GM18499 (cell line): ENCODE results near the gene KRTAP5-6.

Experiments
- ATAC-seq: cut with Tn5 transposase; IDR thresholded peaks from one replicate; pipeline ENCODE4 v1.9.1; 2021; ENCODE audit warnings: moderate number of reproducible peaks; ENCODE audit not compliant: insufficient read depth, unreplicated experiment

The KRTAP5-6 gene

GRCh38 chr11:1694846-1695547 is 2.0 kb upstream of the KRTAP5-6 start:
- no peak for ATAC-seq

- ATAC-seq, result no peak
Observed at GRCh38 chr11:1695548-1696108, 1.4 kb upstream of the KRTAP5-6 start.

GRCh38 chr11:1699771-1700170 is 2.8 kb downstream of the KRTAP5-6 start:
- ATAC-seq, result no peak

- no peak for ATAC-seq
Observed at GRCh38 chr11:1701091-1701807, 4.3 kb downstream of the KRTAP5-6 start.

GRCh38 chr11:1702506-1702905 is 5.5 kb downstream of the KRTAP5-6 start:
- no peak for ATAC-seq

GRCh38 chr11:1703146-1703545 is 6.2 kb downstream of the KRTAP5-6 start:
- no peak for ATAC-seq

GRCh38 chr11:1705126-1706052 is 8.4 kb downstream of the KRTAP5-6 start:
- ATAC-seq, result no peak

- ATAC-seq, result no peak
Observed at GRCh38 chr11:1706634-1707400, 9.8 kb downstream of the KRTAP5-6 start.

GRCh38 chr11:1707751-1708150 is 10.8 kb downstream of the KRTAP5-6 start:
- ATAC-seq, result no peak

GRCh38 chr11:1708716-1709115 is 11.7 kb downstream of the KRTAP5-6 start:
- ATAC-seq, result no peak

- no peak for ATAC-seq
Observed at GRCh38 chr11:1714908-1715885, 18.2 kb downstream of the KRTAP5-6 start.

- no peak for ATAC-seq
Observed at GRCh38 chr11:1717745-1718144, 20.8 kb downstream of the KRTAP5-6 start.

- ATAC-seq, result no peak
Observed at GRCh38 chr11:1718326-1718725, 21.3 kb downstream of the KRTAP5-6 start.

- ATAC-seq, result no peak
Observed at GRCh38 chr11:1719781-1720180, 22.8 kb downstream of the KRTAP5-6 start.

GRCh38 chr11:1727096-1727690 is 30.2 kb downstream of the KRTAP5-6 start:
- no peak for ATAC-seq

GRCh38 chr11:1727861-1728260 is 30.9 kb downstream of the KRTAP5-6 start:
- ATAC-seq, result no peak

GRCh38 chr11:1728301-1728700 is 31.3 kb downstream of the KRTAP5-6 start:
- no peak for ATAC-seq

- no peak for ATAC-seq
Observed at GRCh38 chr11:1728931-1729691, 32.1 kb downstream of the KRTAP5-6 start.
